NB4 (cell line): ENCODE results near the gene TENM4.

Source experiments
- MYC ChIP-seq: IDR thresholded peaks from 2 replicates; pipeline ENCODE4 v1.6.1; 2011; ENCODE audit warnings: low read depth, low read length
- TF ChIP-seq, protein P1 (sequence below): IDR thresholded peaks from one replicate; pipeline ENCODE4 v1.5.1; 2012; ENCODE audit warnings: low read depth, low read length

DNA sequence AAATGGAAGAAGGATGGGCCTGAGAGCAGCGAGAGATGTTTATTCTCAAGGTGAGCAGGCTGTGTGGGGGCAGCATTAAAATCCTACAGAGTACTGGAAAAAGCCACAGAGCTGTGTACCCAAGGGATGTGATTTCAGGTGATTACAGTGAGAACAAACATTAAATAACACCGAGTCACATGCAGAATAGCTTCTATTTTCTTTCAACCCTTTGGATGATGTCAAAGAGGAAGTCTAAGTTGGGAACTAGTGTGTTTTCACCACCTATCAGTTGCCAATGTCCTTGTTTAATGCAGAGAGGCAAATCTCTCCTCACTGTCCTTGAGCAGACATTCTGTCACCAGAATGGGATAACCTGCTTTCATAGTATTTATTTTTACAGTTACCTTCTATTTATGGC, 486.6 kb downstream of the TENM4 start:
- TF ChIP-seq, protein P1, sequence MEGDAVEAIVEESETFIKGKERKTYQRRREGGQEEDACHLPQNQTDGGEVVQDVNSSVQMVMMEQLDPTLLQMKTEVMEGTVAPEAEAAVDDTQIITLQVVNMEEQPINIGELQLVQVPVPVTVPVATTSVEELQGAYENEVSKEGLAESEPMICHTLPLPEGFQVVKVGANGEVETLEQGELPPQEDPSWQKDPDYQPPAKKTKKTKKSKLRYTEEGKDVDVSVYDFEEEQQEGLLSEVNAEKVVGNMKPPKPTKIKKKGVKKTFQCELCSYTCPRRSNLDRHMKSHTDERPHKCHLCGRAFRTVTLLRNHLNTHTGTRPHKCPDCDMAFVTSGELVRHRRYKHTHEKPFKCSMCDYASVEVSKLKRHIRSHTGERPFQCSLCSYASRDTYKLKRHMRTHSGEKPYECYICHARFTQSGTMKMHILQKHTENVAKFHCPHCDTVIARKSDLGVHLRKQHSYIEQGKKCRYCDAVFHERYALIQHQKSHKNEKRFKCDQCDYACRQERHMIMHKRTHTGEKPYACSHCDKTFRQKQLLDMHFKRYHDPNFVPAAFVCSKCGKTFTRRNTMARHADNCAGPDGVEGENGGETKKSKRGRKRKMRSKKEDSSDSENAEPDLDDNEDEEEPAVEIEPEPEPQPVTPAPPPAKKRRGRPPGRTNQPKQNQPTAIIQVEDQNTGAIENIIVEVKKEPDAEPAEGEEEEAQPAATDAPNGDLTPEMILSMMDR = no peak
- no peak for TF ChIP-seq MYC
